AG04450 (cell line): ENCODE results near the gene TDRD5. TPM values are rescaled to one million over a fixed set of nuclear protein-coding genes. Genes with fewer than 3 reads are reported as not detected.

Experiments
- CTCF ChIA-PET: fragments of 300-600, 350-600 bp; formaldehyde crosslinking; extraction: SDS; loops from one replicate; lab custom pipeline; 2022; ENCODE audit warnings: antibody characterized with exemption, inconsistent platforms; lab: Charles Lee
- POLR2A ChIA-PET: fragments of 350-600 bp; formaldehyde crosslinking; extraction: SDS; loops from one replicate; lab custom pipeline; 2021; ENCODE audit warnings: antibody characterized with exemption, inconsistent platforms; lab: Yijun Ruan, JAX
- DNase-seq: peaks from one replicate; pipeline ENCODE4 v3.0.0-alpha.2; 2011; ENCODE audit warnings: low read depth, low spot score
- H3K27ac ChIP-seq: one replicate; pipeline ENCODE4 v1.5.1; 2012; ENCODE audit warnings: low read depth, low read length, control low read depth
- H3K27me3 ChIP-seq: one replicate; pipeline ENCODE4 v1.6.0; 2012; ENCODE audit warnings: low read length; ENCODE audit not compliant: control insufficient read depth, insufficient read depth
- H3K4me3 ChIP-seq: 2 replicates; pipeline ENCODE4 v1.5.1; 2011; ENCODE audit warnings: mild to moderate bottlenecking, low read depth, low read length, control low read depth
- H3K9me3 ChIP-seq: 2 replicates; pipeline ENCODE4 v1.5.1; 2012; ENCODE audit warnings: low read length; ENCODE audit not compliant: control insufficient read depth, insufficient read depth
- CTCF ChIP-seq: IDR thresholded peaks from 2 replicates; pipeline ENCODE4 v1.5.1; 2011; ENCODE audit warnings: low read depth, low read length, control low read depth, inconsistent platforms
- polyA minus RNA-seq: library from RNA; depleted of rRNA, polyadenylated mRNA; stranded (reverse); fragments of >200 nt; gene quantifications from 2 replicates; pipeline ENCODE4 v1.2.3, GENCODE V29; 2011; rRNA and poly(A)+ RNA removed
- polyA plus RNA-seq: library from polyadenylated mRNA; depleted of rRNA; stranded (reverse); fragments of >200 nt; gene quantifications from 2 replicates; pipeline ENCODE4 v1.2.3, GENCODE V29; 2011; rRNA removed

Gene TDRD5
- polyA plus RNA-seq (not detected in 2 replicates), polyA minus RNA-seq (not detected in 2 replicates)

GRCh38 chr1:179591592-179592580 lies at the start of gene TDRD5:
TSS of gene TDRD5 (plus strand) at chr1:179591832. CDS start at chr1:179592616, 784 bp downstream.
- Histone ChIP-seq H3K27me3 (peaks cover 19% of the 10 kb centered on the region), H3K27ac (no peak within 1 kb of the TSS), H3K4me3 (no peak within 1 kb of the TSS), H3K9me3 (peaks cover 14% of the 10 kb centered on the region; the same call in 1 of the 2 replicates)
- DNase-seq = no peak
- POLR2A ChIA-PET = no interaction called here
- no peak for TF ChIP-seq CTCF
- CTCF ChIA-PET = no interaction called here

- no peak for TF ChIP-seq CTCF
- POLR2A ChIA-PET = no interaction called here
- no peak for DNase-seq
Measured at GRCh38 chr1:179545321-179545720, 46.3 kb upstream of the TDRD5 start.

GRCh38 chr1:179547021-179547535 lies 44.6 kb upstream of the TDRD5 start:
- Histone ChIP-seq H3K27me3 (no peaks in the 10 kb centered on the region), H3K4me3 (no peak overlapping the region), H3K27ac (no peak overlapping the region), H3K9me3 (no peaks in the 10 kb centered on the region)
- no peak for DNase-seq
- POLR2A ChIA-PET = no interaction called here
- no peak for TF ChIP-seq CTCF
- CTCF ChIA-PET = no interaction called here

More at GRCh38 chr1:179545321-179545720, 46.3 kb upstream of the TDRD5 start:
- H3K27ac ChIP-seq = no peak overlapping the region
- CTCF ChIA-PET = no interaction called here
- H3K9me3 ChIP-seq = no peaks in the 10 kb centered on the region
- no peaks in the 10 kb centered on the region for H3K27me3 ChIP-seq
- no peak overlapping the region for H3K4me3 ChIP-seq

- H3K27ac ChIP-seq = no peak overlapping the region
- CTCF ChIA-PET = no interaction called here
- no peaks in the 10 kb centered on the region for H3K27me3 ChIP-seq
- no peak for TF ChIP-seq CTCF
- POLR2A ChIA-PET = no interaction called here
- H3K4me3 ChIP-seq = no peak overlapping the region
- no peak for DNase-seq
- no peaks in the 10 kb centered on the region for H3K9me3 ChIP-seq
Measured at GRCh38 chr1:179548666-179549367, 42.8 kb upstream of the TDRD5 start.

GRCh38 chr1:179549368-179549700 lies 42.3 kb upstream of the TDRD5 start:
- no peak for TF ChIP-seq CTCF
- Histone ChIP-seq H3K9me3 (no peaks in the 10 kb centered on the region), H3K27me3 (no peaks in the 10 kb centered on the region), H3K4me3 (no peak overlapping the region), H3K27ac (no peak overlapping the region)
- POLR2A ChIA-PET = no interaction called here
- CTCF ChIA-PET = no interaction called here
- DNase-seq = no peak
